Measurements from ENCODE around the gene NSD2. TPM values are rescaled to one million over a fixed set of nuclear protein-coding genes. Genes with fewer than 3 reads are reported as not detected.
A peak's percentile ranks its signal among the peaks of the same experiment; 100 is the strongest.

The NSD2 gene
- 212 and 214 TPM in 2 replicates for total RNA-seq
- long read RNA-seq, full-length matches to known transcripts: 8 of 79 reads
- long read RNA-seq, partial matches to known transcripts: 25 of 79 reads
- long read RNA-seq, other reads (novel, unspliced or antisense): 46 of 79 reads

- Mint-ChIP-seq H3K4me3 (ENCODE audit: low read depth) (peak within 1 kb of the TSS; percentile 79), H3K36me3 (ENCODE audit: insufficient read depth) (no peaks in the 10 kb centered on the region), H3K4me1 (ENCODE audit: low read depth) (peaks cover 30% of the 10 kb centered on the region), H3K27me3 (no peaks in the 10 kb centered on the region), H3K9me3 (ENCODE audit: low read depth) (no peaks in the 10 kb centered on the region), H3K27ac (peak within 1 kb of the TSS; percentile 96)
- DNase-seq (ENCODE audit: low spot score, unreplicated experiment): peak; percentile 87
- no peak for TF ChIP-seq CTCF (IDR thresholded peaks at IDR 0.05; ENCODE audit: unreplicated experiment)
Observed at GRCh38 chr4:1870578-1871443, at the start of gene NSD2. TSS of gene NSD2 (plus strand) at chr4:1871393. CDS start at chr4:1900655, 29,262 bp downstream.

GRCh38 chr4:1821679-1822567, 49.3 kb upstream of the NSD2 start:
- TF ChIP-seq CTCF (IDR thresholded peaks at IDR 0.05; ENCODE audit: unreplicated experiment): no peak
- Mint-ChIP-seq H3K36me3 (ENCODE audit: insufficient read depth) (peaks cover 27% of the 10 kb centered on the region), H3K4me1 (ENCODE audit: low read depth) (no peaks in the 10 kb centered on the region), H3K27me3 (no peaks in the 10 kb centered on the region), H3K27ac (no peak overlapping the region), H3K4me3 (ENCODE audit: low read depth) (no peak overlapping the region), H3K9me3 (ENCODE audit: low read depth) (no peaks in the 10 kb centered on the region)
- DNase-seq (ENCODE audit: low spot score, unreplicated experiment): no peak

GRCh38 chr4:1822568-1823544, 48.3 kb upstream of the NSD2 start:
- Mint-ChIP-seq H3K27me3 (no peaks in the 10 kb centered on the region), H3K27ac (no peak overlapping the region), H3K4me3 (ENCODE audit: low read depth) (no peak overlapping the region), H3K36me3 (ENCODE audit: insufficient read depth) (peaks cover 28% of the 10 kb centered on the region), H3K9me3 (ENCODE audit: low read depth) (no peaks in the 10 kb centered on the region), H3K4me1 (ENCODE audit: low read depth) (no peaks in the 10 kb centered on the region)
- DNase-seq (ENCODE audit: low spot score, unreplicated experiment): no peak
- no peak for TF ChIP-seq CTCF (IDR thresholded peaks at IDR 0.05; ENCODE audit: unreplicated experiment)

- DNase-seq (ENCODE audit: low spot score, unreplicated experiment): no peak
- no peaks in the 10 kb centered on the region for H3K4me1 Mint-ChIP-seq (ENCODE audit: low read depth)
- H3K27me3 Mint-ChIP-seq: no peaks in the 10 kb centered on the region
- TF ChIP-seq CTCF (IDR thresholded peaks at IDR 0.05; ENCODE audit: unreplicated experiment): no peak
- H3K4me3 Mint-ChIP-seq (ENCODE audit: low read depth): no peak overlapping the region
- H3K36me3 Mint-ChIP-seq (ENCODE audit: insufficient read depth): peaks cover 28% of the 10 kb centered on the region
- H3K9me3 Mint-ChIP-seq (ENCODE audit: low read depth): no peaks in the 10 kb centered on the region
- H3K27ac Mint-ChIP-seq: no peak overlapping the region
Observed at GRCh38 chr4:1823545-1823932, 47.7 kb upstream of the NSD2 start.

All from progenitor cell of endocrine pancreas (in vitro differentiated cells).